ENCODE measurements around the gene PKDCC.
"Not testable (repeated sequence)": the region's sequence is repeated elsewhere in the genome, so short reads cannot be mapped to it uniquely, and the experiment has no call there.

PKDCC gene

DNA sequence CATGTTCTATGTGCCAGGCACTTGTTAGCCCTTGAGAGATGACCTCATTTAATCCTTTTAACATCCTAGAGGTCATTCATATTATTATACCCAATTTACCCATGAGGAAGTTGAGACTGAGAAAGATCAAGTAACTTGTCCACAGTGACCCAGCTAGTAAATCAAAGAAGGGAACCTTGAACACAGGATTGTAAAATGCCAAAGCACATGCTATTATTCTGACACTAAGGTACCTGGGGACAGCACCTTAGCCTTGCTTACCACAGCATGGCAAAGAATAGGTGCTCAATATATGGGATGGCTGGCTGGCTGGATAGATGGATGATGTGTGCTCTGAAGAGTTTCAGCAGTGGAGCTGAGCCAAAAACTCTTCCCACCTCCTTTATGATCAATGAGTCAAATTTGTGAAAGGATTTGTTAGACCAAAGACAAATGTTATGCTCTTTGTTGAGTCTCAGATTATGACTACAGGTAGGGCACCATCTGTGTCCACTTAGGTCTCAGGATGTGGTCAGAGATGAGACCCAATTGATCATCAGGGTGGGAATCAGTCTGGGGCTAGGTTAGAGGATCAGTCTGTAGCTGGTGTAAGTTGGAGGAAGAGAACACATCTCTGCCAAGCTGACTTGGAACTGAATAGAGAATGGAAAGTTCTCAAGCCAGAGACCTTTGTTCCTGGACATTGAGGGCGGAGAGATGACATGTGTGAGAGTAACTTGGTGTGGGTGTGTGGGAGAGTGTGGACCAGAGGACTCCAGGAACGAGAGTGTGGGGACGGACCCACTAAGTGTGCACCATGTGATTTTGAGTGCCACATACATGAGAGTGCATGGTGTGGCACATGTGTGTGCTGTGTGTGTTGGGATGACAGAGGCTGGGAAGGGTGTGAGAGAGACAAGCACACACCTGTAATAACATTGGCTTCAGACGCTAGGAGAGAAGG, 16.3 kb upstream of the PKDCC start:
- Histone ChIP-seq H3K27me3 (ENCODE audit: insufficient read depth, low read length) (peaks cover 9% of the 10 kb centered on the region; the same call in 1 of the 2 replicates), H3K27ac (ENCODE audit: low read depth, low read length) (no peak overlapping the region), H3K4me3 (ENCODE audit: low read length) (no peak overlapping the region), H3K36me3 (ENCODE audit: insufficient read depth, low read length) (no peaks in the 10 kb centered on the region), H3K9ac (ENCODE audit: low read depth, low read length) (no peak overlapping the region; the same call in 1 of the 2 replicates), H3K9me3 (ENCODE audit: insufficient read depth, low read depth, low read length) (no peaks in the 10 kb centered on the region), H3K4me1 (ENCODE audit: insufficient read depth, low read length) (peaks cover 48% of the 10 kb centered on the region)
- WGBS: 78% methylated on average over 4 of the region's 4 CpGs

DNA sequence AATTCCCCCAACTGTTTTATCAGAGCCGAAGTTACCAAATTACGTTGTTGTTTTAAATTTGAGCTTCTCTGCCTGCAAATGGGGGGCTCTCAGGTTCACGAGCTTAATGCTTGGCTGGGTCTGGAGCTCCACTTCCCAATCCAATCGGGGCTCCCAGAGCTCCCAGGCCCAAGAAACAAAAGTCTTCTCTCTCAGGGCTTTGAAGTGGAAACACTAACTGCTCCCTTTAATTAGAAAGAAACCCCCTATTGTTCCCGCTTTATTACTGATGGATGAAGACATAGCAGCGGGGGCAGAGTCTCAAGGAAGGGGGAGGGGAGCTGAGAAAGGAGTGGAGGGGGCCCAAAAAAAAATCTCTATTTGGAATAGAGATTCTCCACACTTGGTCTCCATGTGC, 15.6 kb upstream of the PKDCC start:
- Histone ChIP-seq H3K9ac (ENCODE audit: low read depth, low read length) (no peak overlapping the region; the same call in 1 of the 2 replicates), H3K4me3 (ENCODE audit: low read length) (no peak overlapping the region)

DNA sequence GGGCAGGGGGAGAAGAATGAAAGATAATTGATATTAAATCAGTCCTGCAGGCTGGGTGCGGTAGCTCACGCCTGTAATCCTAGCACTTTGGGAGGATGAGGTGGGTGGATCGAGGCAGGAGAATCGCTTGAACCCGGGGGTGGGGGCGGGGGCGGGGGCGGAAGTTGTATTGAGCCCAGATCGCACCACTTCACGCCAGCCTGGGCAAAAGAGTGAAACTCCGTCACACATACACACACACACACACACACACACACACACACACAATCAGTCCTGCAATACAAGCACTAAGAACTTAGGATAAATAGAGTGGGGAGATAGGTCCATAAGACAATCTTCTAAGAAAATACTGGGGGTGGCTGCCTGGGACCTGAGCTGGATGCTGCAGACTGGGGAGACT, 15.1 kb upstream of the PKDCC start:
- no peak overlapping the region for H3K4me3 ChIP-seq (ENCODE audit: low read length)
- H3K4me1 ChIP-seq (ENCODE audit: insufficient read depth, low read length): peaks cover 48% of the 10 kb centered on the region
- no peaks in the 10 kb centered on the region for H3K36me3 ChIP-seq (ENCODE audit: insufficient read depth, low read length)
- no peak overlapping the region for H3K27ac ChIP-seq (ENCODE audit: low read depth, low read length)
- peaks cover 9% of the 10 kb centered on the region; the same call in 1 of the 2 replicates for H3K27me3 ChIP-seq (ENCODE audit: insufficient read depth, low read length)
- 54% methylated on average over 8 of the region's 11 CpGs for WGBS
- no peaks in the 10 kb centered on the region for H3K9me3 ChIP-seq (ENCODE audit: insufficient read depth, low read depth, low read length)
- H3K9ac ChIP-seq (ENCODE audit: low read depth, low read length): no peak overlapping the region

More for the DNA sequence above, 15.6 kb upstream of the PKDCC start:
- H3K27me3 ChIP-seq (ENCODE audit: insufficient read depth, low read length): peaks cover 9% of the 10 kb centered on the region; the same call in 1 of the 2 replicates
- peaks cover 48% of the 10 kb centered on the region for H3K4me1 ChIP-seq (ENCODE audit: insufficient read depth, low read length)
- 29% methylated on average over 5 of the region's 6 CpGs for WGBS
- H3K27ac ChIP-seq (ENCODE audit: low read depth, low read length): no peak overlapping the region
- H3K36me3 ChIP-seq (ENCODE audit: insufficient read depth, low read length): no peaks in the 10 kb centered on the region
- no peaks in the 10 kb centered on the region for H3K9me3 ChIP-seq (ENCODE audit: insufficient read depth, low read depth, low read length)

DNA sequence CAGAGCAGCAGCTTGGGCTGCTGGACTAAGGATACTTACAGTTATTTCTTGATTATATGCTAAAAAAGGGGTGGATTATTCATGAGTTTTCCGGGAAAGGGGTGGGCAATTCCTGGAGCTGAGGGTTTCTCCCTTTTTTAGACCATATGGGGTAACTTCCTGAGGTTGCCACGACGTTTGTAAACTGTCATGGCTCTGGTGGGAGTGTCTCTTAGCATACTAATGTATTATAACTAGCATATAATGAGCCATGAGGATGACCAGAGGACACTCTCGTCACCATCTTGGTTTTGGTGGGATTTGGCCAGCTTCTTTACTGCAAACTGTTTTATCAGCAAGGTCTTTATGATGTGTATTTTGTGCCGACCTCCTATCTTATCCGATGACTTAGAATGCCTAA, 13.7 kb upstream of the PKDCC start:
- H3K36me3 ChIP-seq (ENCODE audit: insufficient read depth, low read length); H3K9ac ChIP-seq (ENCODE audit: low read depth, low read length); H3K27ac ChIP-seq (ENCODE audit: low read depth, low read length); H3K27me3 ChIP-seq (ENCODE audit: insufficient read depth, low read length); H3K9me3 ChIP-seq (ENCODE audit: insufficient read depth, low read depth, low read length); H3K4me3 ChIP-seq (ENCODE audit: low read length): not testable (repeated sequence)
- peaks cover 39% of the 10 kb centered on the region for H3K4me1 ChIP-seq (ENCODE audit: insufficient read depth, low read length)
- WGBS: 98% methylated on average over 4 of the region's 6 CpGs

DNA sequence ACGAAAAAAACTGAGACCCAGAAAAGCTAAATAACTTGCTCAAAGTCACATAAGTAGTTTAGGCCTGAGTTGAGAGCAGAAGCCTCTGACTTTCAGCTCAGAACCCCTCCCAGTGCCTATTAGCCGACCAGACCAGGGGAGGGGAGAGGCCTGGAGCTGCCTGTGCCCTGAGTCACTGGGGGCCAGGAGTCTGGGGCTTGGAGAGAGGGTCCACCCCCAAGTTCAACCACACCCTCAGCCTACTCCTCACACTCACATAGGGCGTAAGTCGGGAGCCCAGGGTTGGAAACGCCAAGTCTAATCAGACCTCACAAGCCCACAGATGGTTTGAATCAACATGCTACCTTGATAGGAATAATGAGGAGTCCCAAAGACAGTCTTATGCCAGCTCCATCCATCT, 12.6 kb upstream of the PKDCC start:
- peaks cover 9% of the 10 kb centered on the region; the same call in 1 of the 2 replicates for H3K27me3 ChIP-seq (ENCODE audit: insufficient read depth, low read length)
- H3K9ac ChIP-seq (ENCODE audit: low read depth, low read length): no peak overlapping the region
- WGBS: 79% methylated on average over 5 of the region's 5 CpGs
- peaks cover 28% of the 10 kb centered on the region for H3K4me1 ChIP-seq (ENCODE audit: insufficient read depth, low read length)
- no peak overlapping the region for H3K4me3 ChIP-seq (ENCODE audit: low read length)
- no peak overlapping the region for H3K27ac ChIP-seq (ENCODE audit: low read depth, low read length)
- no peaks in the 10 kb centered on the region for H3K9me3 ChIP-seq (ENCODE audit: insufficient read depth, low read depth, low read length)
- H3K36me3 ChIP-seq (ENCODE audit: insufficient read depth, low read length): no peaks in the 10 kb centered on the region

DNA sequence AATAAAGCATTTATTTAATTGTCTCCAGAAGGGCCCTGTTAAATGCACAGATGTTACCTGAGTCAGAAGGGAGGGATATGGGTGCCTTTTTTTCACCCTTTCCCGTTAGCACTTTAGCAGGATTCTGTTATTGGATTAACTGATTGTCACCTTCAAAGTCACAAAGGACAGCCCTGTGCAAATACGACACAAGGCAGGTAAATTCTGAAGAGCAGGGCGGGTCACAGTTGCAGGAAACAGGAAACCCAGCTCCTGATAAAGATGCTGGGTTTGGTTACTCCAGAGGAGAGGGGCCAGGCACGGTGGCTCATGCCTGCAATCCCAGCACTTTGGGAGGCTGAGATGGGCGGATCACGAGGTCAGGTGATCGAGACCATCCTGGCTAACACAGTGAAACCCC, 11.4 kb upstream of the PKDCC start:
- Histone ChIP-seq H3K4me3 (ENCODE audit: low read length) (no peak overlapping the region), H3K27ac (ENCODE audit: low read depth, low read length) (no peak overlapping the region), H3K27me3 (ENCODE audit: insufficient read depth, low read length) (peaks cover 5% of the 10 kb centered on the region; the same call in 1 of the 2 replicates), H3K9ac (ENCODE audit: low read depth, low read length) (no peak overlapping the region), H3K9me3 (ENCODE audit: insufficient read depth, low read depth, low read length) (no peaks in the 10 kb centered on the region), H3K36me3 (ENCODE audit: insufficient read depth, low read length) (no peaks in the 10 kb centered on the region), H3K4me1 (ENCODE audit: insufficient read depth, low read length) (peaks cover 21% of the 10 kb centered on the region)
- 77% methylated on average over 7 of the region's 7 CpGs for WGBS

DNA sequence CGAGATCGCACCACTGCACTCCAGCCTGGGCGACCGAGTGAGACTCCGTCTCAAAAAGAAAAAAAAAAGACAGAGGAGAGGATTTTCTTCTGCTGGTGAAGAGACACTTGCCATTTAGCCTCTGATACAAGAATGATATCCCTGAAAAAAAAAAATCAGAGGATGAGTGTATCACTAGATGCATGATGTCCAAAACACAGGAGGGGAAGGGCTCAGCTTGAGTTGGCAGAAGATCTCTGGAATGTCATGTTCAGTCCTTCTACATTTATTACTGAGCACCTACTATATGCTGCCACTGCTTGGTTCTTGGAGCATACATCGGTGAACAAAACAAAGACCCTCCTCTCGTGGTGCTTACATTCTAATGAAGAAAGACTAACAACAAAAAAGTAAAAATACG, 10.9 kb upstream of the PKDCC start:
- Histone ChIP-seq H3K9me3 (ENCODE audit: insufficient read depth, low read depth, low read length) (no peaks in the 10 kb centered on the region), H3K4me3 (ENCODE audit: low read length) (no peak overlapping the region), H3K27ac (ENCODE audit: low read depth, low read length) (no peak overlapping the region), H3K27me3 (ENCODE audit: insufficient read depth, low read length) (peaks cover 2% of the 10 kb centered on the region; the same call in 1 of the 2 replicates), H3K9ac (ENCODE audit: low read depth, low read length) (no peak overlapping the region), H3K4me1 (ENCODE audit: insufficient read depth, low read length) (peaks cover 15% of the 10 kb centered on the region), H3K36me3 (ENCODE audit: insufficient read depth, low read length) (no peaks in the 10 kb centered on the region)
- WGBS: 93% methylated on average over 8 of the region's 8 CpGs

DNA sequence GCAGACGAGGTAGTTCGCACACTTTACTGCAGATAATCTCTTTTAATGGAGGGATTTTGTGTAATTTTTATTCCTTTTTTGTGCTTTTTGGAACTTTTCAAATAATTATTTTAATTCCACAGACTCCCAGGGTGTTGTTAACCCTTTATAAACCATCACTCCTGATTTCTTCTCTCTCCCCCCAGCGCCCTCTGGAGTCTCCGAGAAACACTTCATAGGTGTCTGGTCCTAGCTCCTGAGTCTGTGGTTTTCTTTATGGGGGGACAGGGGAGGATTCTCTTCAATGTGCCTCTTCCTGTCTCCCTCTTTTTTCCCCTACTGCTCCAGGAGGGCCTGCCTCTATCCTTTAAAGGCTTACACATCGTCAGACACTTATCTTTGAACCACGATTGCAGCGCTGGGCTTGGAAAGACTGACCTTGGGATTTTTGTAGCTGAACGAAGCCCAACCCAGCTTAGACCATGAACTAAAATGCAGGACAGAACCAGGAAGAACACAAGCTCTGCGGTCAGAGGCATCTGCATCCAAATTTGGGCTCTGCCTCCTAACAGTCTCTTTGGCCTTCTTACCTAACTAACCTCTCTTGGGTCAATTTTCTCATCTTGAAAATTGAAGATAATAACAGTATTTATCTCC, 7.1 kb upstream of the PKDCC start:
- Histone ChIP-seq H3K4me1 (ENCODE audit: insufficient read depth, low read length) (peaks cover 19% of the 10 kb centered on the region), H3K27ac (ENCODE audit: low read depth, low read length) (no peak overlapping the region), H3K27me3 (ENCODE audit: insufficient read depth, low read length) (no peaks in the 10 kb centered on the region), H3K9me3 (ENCODE audit: insufficient read depth, low read depth, low read length) (no peaks in the 10 kb centered on the region), H3K36me3 (ENCODE audit: insufficient read depth, low read length) (no peaks in the 10 kb centered on the region), H3K9ac (ENCODE audit: low read depth, low read length) (no peak overlapping the region), H3K4me3 (ENCODE audit: low read length) (no peak overlapping the region)
- 46% methylated on average over 6 of the region's 9 CpGs for WGBS

DNA sequence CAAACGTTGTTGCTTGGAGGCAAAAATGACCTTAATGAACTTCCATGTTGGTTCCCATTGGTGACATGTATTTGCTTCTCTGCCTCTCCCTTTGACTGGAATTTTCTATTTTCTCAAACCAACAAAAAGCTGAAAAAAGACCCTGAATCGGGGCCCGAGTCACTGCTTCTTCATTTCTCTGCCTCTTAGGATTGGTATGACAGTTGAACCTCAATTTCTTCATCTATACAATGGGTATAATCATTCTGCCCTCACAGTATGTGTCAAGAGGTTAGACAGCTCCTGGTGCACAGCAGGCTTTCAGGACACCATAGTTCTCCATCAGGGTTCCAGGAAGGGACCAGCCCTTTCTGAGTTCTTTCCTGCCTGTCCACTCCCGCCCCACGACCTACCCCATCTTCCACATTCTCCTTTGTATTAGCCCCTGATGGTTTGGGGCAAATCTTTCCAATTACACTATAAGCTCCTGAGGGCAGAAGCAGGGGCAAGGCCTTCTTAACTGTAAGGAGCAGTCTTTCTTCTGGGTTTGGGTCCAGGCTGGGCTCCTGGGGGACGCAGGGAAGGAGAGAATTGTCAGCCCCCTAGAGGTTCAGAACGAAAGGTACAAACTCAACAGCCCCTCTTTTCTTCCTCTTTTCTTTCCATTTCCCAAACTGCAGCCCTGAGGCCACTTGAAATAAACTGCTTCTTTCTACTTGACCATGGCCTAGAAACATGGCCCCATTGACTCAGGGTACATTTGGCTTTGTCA, 6.3 kb upstream of the PKDCC start:
- no peaks in the 10 kb centered on the region for H3K27me3 ChIP-seq (ENCODE audit: insufficient read depth, low read length)

DNA sequence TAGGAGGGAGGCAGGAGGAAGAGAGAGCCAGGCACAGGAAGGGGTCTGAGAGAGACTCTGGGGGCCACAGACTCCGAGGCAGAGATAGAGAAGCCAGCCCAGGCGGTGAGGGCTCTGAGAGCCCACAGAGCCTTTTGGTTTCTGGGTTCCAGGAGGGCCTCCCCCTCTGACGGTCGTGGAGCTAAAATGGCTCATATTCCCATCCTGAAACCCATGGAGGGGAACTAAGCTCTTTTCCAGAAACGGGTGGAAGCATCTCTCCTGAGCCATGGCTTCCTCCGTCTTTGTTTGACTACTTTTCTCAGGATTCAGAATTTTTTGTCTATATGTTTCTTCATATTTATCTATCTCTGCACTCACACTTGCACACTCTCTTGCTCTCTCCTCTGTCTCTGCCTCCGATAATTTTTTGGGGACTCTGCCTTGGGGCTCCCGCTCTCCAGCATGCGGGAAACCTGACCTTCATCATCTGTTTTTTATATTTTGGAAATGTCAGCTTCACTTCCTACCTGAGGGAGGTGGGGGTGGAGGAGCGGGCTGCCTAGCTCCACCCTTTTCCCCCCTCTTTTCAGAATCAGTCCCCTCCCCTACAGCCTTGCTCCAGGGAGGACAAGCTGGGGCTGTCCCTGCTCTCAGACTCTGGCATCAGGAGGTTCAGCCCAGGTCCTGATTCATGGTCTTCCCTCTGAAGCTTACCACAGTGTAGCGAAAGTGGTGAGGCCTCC, 5.0 kb upstream of the PKDCC start:
- 86% methylated on average over 9 of the region's 11 CpGs for WGBS

More for the DNA sequence above, 6.3 kb upstream of the PKDCC start:
- 84% methylated on average over 7 of the region's 7 CpGs for WGBS
- Histone ChIP-seq H3K4me3 (ENCODE audit: low read length) (no peak overlapping the region), H3K27ac (ENCODE audit: low read depth, low read length) (no peak overlapping the region), H3K4me1 (ENCODE audit: insufficient read depth, low read length) (peaks cover 26% of the 10 kb centered on the region), H3K9me3 (ENCODE audit: insufficient read depth, low read depth, low read length) (no peaks in the 10 kb centered on the region), H3K9ac (ENCODE audit: low read depth, low read length) (no peak overlapping the region), H3K36me3 (ENCODE audit: insufficient read depth, low read length) (no peaks in the 10 kb centered on the region)

More for the DNA sequence above, 5.0 kb upstream of the PKDCC start:
- no peak overlapping the region for H3K4me3 ChIP-seq (ENCODE audit: low read length)
- no peaks in the 10 kb centered on the region for H3K36me3 ChIP-seq (ENCODE audit: insufficient read depth, low read length)
- peaks cover 26% of the 10 kb centered on the region for H3K4me1 ChIP-seq (ENCODE audit: insufficient read depth, low read length)
- no peaks in the 10 kb centered on the region for H3K9me3 ChIP-seq (ENCODE audit: insufficient read depth, low read depth, low read length)
- no peak overlapping the region for H3K27ac ChIP-seq (ENCODE audit: low read depth, low read length)
- no peaks in the 10 kb centered on the region for H3K27me3 ChIP-seq (ENCODE audit: insufficient read depth, low read length)
- H3K9ac ChIP-seq (ENCODE audit: low read depth, low read length): no peak overlapping the region

Data from HUES64 (cell line).